Heart right ventricle (tissue), 16 donors: Measurements from ENCODE around the gene TOR2A. TPM values are rescaled to one million over a fixed set of nuclear protein-coding genes. Genes with fewer than 3 reads are reported as not detected.

ENCODE experiments used
- ATAC-seq, 8 donors: fragments of 200-7000 bp; cut with Tn5 transposase; one replicate each; pipeline ENCODE4 v1.9.1; 2020; ENCODE audit warnings: mild to moderate bottlenecking in 8 of 8, moderate library complexity in 8 of 8, moderate number of reproducible peaks in 1 of 8
- DNase-seq, 2 donors: peaks; one replicate each; pipeline ENCODE4 v3.0.0-alpha.2; 2020
- H3K27ac ChIP-seq, 10 donors: fragments of 200-600 bp; sonication (generic) in 2 of 10; one replicate each; pipeline versions ENCODE4 v1.5.0 to v1.8.0; 2020 to 2022; ENCODE audit warnings: mild to moderate bottlenecking in 3 of 10
- H3K27me3 ChIP-seq, 7 donors: fragments of 200-600 bp; one replicate each; pipeline ENCODE4 v1.8.0; 2021 to 2022; ENCODE audit warnings: mild to moderate bottlenecking in 2 of 7
- H3K36me3 ChIP-seq, 9 donors: fragments of 200-600 bp; sonication (generic) in 1 of 9; one replicate each; pipeline versions ENCODE4 v1.5.0 to v1.8.0; 2020 to 2022; ENCODE audit warnings: mild to moderate bottlenecking in 2 of 9
- H3K4me1 ChIP-seq, 9 donors: fragments of 200-600 bp; sonication (generic) in 1 of 9; one replicate each; pipeline versions ENCODE4 v1.5.0 to v1.8.0; 2020 to 2022; ENCODE audit warnings: mild to moderate bottlenecking in 4 of 9
- H3K4me3 ChIP-seq, 10 donors: fragments of 200-600 bp; sonication (generic) in 2 of 10; one replicate each; pipeline versions ENCODE4 v1.5.0 to v1.8.0; 2020 to 2022; ENCODE audit warnings: mild to moderate bottlenecking in 7 of 10, moderate library complexity in 2 of 10
- H3K9me3 ChIP-seq, 11 donors: fragments of 200-600 bp in 10 of 11; sonication (generic) in 2 of 11; one replicate each; pipeline versions ENCODE4 v1.5.0 to v1.8.0; 2013 to 2022; ENCODE audit warnings: mild to moderate bottlenecking in 2 of 11, control low read depth in 1 of 11, moderate library complexity in 1 of 11
- WGBS, 2 donors: extraction: QIAGEN DNeasy Blood & Tissue Kit; methylation state at CpG; one replicate each; pipeline ENCODE4 v1.1.7; 2013; ENCODE audit warnings: inconsistent platforms in 1 of 2; 5-methylcytosine and 5-hydroxymethylcytosine counted together
- intact Hi-C, 10 donors: fragments of 100-400 bp; cut with DNase I; formaldehyde crosslinking; loops; one replicate each; pipeline versions ENCODE4 v1.11.1 to v1.14.2; 2022
- polyA plus RNA-seq, 2 donors: library from polyadenylated mRNA; stranded (reverse); fragments of 200-250 nt; gene quantifications; one replicate each; pipeline ENCODE4 v1.2.3, GENCODE V29; 2013
- total RNA-seq, 10 donors: library from RNA; stranded (reverse); fragmentation: NEBNext Ultra II Directional in 3 of 10; extraction: Animal tissue kit (Norgen Biotek cat#: 25700) in 3 of 10; gene quantifications; one replicate each; pipeline versions ENCODE4 v1.2.1 to v1.2.4, GENCODE V29; 2021 to 2023
- TF ChIP-seq, protein P1 (sequence below), 9 donors: fragments of 200-600 bp; sonication (generic) in 2 of 9; IDR thresholded peaks; one replicate each; pipeline versions ENCODE4 v1.5.0 to v1.8.0; 2021 to 2022; ENCODE audit warnings: antibody characterized with exemption in 9 of 9, mild to moderate bottlenecking in 5 of 9, moderate library complexity in 1 of 9
- donor health status: Arrhythmogenic right ventricular cardiomyopathy.
- donor health status: ischemic (EF 13 %, LVEDD 7.1; RV severe dilation, severe dysfunction).
- donor health status: healthy with polysubstance abuse.
- donor health status: DM: no; HTN: yes; CAD: no.
- donor health status: DM: no; HTN: no; CAD: no.
- donor health status: ischemic (EF 25% LVEDD 6.9; RV normal size, moderate dysfunction).
- donor health status: ischemic (EF 25% LVEDD 5.7; RV mildly dilated, moderate dysfunction).
- donor health status: healthy.
- donor health status: DM: yes; HTN: yes; CAD: no.
- donor health status: Ischemic cardiomyopathy.
- donor health status: ischemic (EF 35%, LVEDD 5.7; RV mildly dilated, moderate dysfunction).
- donor health status: nonischemic (EF 11% LVEDD 7.7; RV severe dilation, severe dysfunction).
- donor health status: DM: yes; HTN: yes; CAD: no.
- donor health status: PGD.
- donor health status: ischemic (EF 29% LVEDD 5.4; RV normal size, mild dysfunction).
- donor health status: nonischemic (EF 23%, LVEDD 6.1; RV moderate dilation, normal function).

Gene TOR2A
- total and polyA plus RNA-seq, 12 donors = 1.5 to 7.6 (median 2.8) TPM

DNA sequence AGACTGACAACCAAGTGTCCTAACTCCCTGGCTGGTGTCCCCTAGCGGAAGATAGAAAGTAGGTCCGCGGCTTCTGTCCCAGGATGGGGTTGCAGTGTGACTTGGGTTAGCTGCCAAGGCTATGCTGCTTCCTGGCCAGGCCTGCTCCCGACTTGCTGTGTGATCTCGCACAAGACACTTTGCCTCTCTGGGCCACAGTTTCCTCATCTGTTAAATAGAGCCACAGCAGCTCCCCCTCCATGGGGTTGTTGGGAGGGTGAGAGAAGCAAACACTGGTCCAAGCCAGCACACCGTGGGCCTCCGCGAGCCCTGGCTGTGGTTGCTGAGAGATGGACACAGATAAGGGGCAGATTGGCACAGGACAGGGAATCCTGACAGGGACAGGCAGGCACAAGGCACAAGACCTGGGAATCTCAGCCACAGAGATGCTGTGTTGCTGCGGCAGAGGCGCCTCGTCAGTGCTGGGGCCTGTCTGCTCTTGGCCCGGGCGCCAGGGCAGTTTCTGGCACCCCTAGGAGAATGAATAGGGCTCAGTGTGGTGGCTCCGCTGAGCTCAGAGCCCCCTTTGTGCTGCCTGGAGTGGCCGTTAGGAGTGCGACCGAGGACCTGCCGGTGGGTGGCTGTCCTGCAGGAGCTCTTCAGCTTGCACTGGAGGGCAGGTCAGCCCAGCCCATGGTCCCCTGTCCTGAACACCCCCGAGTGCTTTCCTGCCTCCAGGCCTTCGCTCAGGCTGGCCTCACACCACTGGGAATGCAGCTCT lies 45.2 kb upstream of the TOR2A start:
- no peak overlapping the region for H3K4me3 ChIP-seq
- H3K36me3 ChIP-seq = no peaks in the 10 kb centered on the region
- TF ChIP-seq, protein P1, sequence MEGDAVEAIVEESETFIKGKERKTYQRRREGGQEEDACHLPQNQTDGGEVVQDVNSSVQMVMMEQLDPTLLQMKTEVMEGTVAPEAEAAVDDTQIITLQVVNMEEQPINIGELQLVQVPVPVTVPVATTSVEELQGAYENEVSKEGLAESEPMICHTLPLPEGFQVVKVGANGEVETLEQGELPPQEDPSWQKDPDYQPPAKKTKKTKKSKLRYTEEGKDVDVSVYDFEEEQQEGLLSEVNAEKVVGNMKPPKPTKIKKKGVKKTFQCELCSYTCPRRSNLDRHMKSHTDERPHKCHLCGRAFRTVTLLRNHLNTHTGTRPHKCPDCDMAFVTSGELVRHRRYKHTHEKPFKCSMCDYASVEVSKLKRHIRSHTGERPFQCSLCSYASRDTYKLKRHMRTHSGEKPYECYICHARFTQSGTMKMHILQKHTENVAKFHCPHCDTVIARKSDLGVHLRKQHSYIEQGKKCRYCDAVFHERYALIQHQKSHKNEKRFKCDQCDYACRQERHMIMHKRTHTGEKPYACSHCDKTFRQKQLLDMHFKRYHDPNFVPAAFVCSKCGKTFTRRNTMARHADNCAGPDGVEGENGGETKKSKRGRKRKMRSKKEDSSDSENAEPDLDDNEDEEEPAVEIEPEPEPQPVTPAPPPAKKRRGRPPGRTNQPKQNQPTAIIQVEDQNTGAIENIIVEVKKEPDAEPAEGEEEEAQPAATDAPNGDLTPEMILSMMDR (IDR thresholded peaks at IDR 0.05) = no peak
- 75 to 76% methylated on average over 19 to 20 of the region's 20 CpGs for WGBS, 2 donors
- H3K27me3 ChIP-seq = no peaks in the 10 kb centered on the region
- no peaks in the 10 kb centered on the region for H3K9me3 ChIP-seq
- intact Hi-C loops = loop anchor here in 4 of 10 donors (5.0 to 10.0 kb wide), 5 partner anchors 33 to 188 kb away; partner anchors contain the start of genes TOR2A (in 2 of the 4) and ST6GALNAC4 (in 1 of the 4)
- H3K4me1 ChIP-seq = peaks cover 3 to 82% (median 43%) of the 10 kb centered on the region in 9 donors
- DNase-seq (no peak), ATAC-seq (no peak)
- H3K27ac ChIP-seq = peak overlapping the region in 3 of 10 donors; percentile 57 to 98 (median 82)

DNA sequence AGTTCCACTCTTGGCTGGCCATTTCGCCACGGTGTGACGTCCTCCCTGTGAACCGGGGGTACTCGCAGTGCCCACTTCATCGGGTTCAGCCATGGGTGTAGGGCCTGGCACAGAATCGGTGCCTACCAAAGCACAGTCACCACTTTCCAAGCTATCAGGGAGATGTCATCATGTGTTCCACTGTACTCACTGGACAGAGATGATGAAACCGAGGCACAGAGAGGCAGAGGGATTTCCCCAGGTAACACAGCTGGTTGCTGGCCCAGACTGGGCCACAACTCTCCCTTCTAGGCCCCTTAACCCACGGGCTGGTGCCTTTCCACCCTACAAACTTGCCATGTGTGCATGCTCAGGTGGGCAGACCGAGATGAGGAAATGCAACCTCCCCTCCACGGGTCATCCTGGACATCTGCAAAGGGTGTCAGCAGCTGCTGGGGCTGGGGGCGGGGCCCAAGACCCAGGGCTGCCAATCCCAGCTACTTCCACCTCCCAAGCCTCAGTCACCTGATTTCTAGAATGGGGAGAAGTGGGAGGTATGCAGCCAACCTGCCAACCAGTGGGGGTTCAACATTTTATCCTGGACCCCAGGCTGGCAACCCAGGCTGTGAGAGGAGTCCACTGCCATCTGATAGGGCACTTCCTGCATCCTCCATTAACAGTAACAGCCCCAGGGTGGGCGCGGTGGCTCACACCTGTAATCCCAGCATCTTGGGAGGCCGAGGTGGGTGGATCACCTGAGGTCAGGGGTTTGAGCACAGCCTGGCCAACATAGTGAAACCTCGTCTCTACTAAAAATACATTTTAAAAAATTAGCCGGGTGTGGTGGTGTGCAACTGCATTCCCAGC lies 44.3 kb upstream of the TOR2A start:
- WGBS, 2 donors = 65 to 68% methylated on average over 17 of the region's 17 CpGs
- intact Hi-C loops = no loop called here
- ATAC-seq (peak in 6 of 8 donors; percentile 10 to 34 (median 20)), DNase-seq (no peak)
- Histone ChIP-seq H3K4me1 (peaks cover 3 to 76% (median 38%) of the 10 kb centered on the region in 9 donors), H3K36me3 (peaks cover 0 to 3% (median 0%) of the 10 kb centered on the region in 9 donors), H3K4me3 (peak overlapping the region in 5 of 10 donors; percentile 28 to 57 (median 48)), H3K27ac (peak overlapping the region; percentile 50 to 98 (median 78)), H3K27me3 (no peaks in the 10 kb centered on the region), H3K9me3 (no peaks in the 10 kb centered on the region)
- TF ChIP-seq, protein P1 (IDR thresholded peaks at IDR 0.05) = no peak

DNA sequence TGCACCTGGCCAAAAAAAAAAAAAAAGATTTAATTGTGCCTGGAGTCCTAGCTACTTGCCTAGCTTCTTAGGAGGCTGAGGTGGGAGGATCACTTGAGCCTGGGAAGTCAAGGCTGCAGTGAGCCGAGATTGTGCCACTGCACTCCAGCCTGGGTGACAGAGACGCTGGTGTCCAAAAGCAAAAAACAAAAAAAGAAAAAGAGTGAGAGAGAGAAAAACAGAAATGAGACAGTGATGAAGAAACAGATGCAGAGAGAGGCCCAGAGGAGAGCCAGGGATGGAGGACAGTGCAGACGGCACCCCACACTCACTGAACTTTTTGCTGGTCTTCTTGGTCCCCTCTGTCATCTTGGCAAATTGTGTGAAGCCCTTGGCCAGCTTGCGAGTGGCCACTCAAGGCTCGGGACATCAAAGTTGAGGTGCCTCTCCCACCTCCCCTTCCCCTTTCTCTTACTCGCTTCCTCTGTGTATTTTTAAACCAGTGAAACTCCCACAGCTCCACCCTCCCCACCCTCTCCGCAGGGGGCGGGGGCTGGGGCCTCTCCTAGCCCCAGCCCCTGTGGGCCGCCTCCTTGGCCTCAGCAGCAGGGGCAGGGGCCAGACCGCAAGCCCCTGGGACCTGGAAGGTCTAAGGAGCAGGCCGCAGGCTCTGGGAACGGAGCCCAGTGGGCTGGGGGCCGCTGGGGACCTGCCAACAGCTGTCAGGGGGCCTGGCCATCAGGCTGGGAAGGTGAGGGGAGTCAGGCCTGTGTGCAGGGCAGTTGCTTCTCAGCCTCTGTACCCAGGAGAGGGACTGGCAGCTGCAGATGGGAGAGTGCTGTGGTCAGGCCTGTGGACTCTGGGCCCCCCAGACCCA lies 43.4 kb upstream of the TOR2A start, which contains the start of gene SH2D3C:
Gene SH2D3C (minus strand): TSS at position 387 of the 856 bp plus-strand sequence. CDS start 39 bp downstream, at position 348.
- TF ChIP-seq, protein P1 (IDR thresholded peaks at IDR 0.05) = no peak
- Histone ChIP-seq H3K4me1 (peaks cover 3 to 73% (median 30%) of the 10 kb centered on the region in 9 donors), H3K27ac (peak within 1 kb of the TSS; percentile 50 to 98 (median 78)), H3K36me3 (peaks cover 0 to 12% (median 0%) of the 10 kb centered on the region in 9 donors), H3K4me3 (peak within 1 kb of the TSS; percentile 3 to 57 (median 40)), H3K9me3 (no peaks in the 10 kb centered on the region), H3K27me3 (no peaks in the 10 kb centered on the region)
- intact Hi-C loops = no loop called here
- ATAC-seq (peak; percentile 63 to 83 (median 78)), DNase-seq (peak; percentile 71 to 77)
- 36 to 42% methylated on average over 13 of the region's 13 CpGs for WGBS, 2 donors
